GM12875 (cell line): ENCODE measurements around the gene SIGLEC1.

Experiments used
- H3K4me3 ChIP-seq: one replicate; pipeline ENCODE4 v1.5.1; 2011; ENCODE audit warnings: low read depth, low read length, control low read depth
- CTCF ChIP-seq: IDR thresholded peaks from 2 replicates; pipeline ENCODE4 v1.5.1; 2011; ENCODE audit warnings: low read depth, mild to moderate bottlenecking, control low read depth, inconsistent platforms, low read length, moderate library complexity, borderline replicate concordance; ENCODE audit not compliant: insufficient read depth

The SIGLEC1 gene

DNA sequence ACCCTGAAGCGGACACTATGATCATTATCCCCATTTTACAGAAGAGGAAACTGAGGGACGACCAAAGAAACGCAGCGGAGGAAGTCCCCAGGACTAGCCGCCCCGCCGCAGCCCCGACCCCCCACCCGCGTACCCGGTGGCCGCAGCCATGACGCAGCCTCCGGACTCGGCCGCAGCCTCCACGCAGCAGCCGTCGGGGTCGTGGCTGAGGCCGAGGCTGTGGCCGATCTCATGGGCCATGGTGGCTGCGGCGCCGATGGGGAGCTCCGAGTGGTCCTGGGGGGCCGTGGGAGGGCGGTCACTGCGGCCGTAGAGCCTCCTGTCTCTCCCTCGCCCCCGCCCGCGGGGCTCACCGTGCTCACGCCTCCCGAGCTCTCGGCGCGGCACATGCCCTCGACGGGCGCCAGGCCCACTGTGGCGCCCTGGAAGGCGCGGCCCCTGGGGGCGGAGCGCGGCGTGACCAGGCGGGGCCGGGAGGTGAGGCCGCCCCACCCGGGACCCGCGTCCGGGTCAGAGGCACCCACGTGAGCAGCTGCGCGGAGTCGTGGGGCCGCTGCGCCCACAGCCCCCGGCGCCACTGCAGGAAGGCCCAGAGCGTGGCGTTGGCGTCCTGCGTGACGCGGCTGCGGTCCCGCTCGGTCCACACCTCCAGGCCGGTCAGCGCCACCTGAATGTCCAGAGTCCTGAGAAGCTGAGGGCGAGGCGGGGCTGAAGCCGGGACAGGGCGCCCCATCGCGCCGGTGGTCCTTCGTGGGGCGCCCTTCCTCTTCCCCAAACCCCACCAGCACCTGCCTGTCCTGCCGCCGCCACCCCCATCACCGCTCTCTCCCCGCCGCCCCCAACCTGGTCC lies 39.0 kb downstream of the SIGLEC1 start:
- H3K4me3 ChIP-seq = no peak overlapping the region

GRCh38 chr20:3672547-3673171 lies 39.7 kb downstream of the SIGLEC1 start:
- H3K4me3 ChIP-seq = no peak overlapping the region
- no peak for TF ChIP-seq CTCF

More for the DNA sequence above, 39.0 kb downstream of the SIGLEC1 start:
- TF ChIP-seq CTCF = no peak

- TF ChIP-seq CTCF = no peak
- no peak overlapping the region for H3K4me3 ChIP-seq
Measured at GRCh38 chr20:3671986-3672546, 40.3 kb downstream of the SIGLEC1 start.

- no peak for TF ChIP-seq CTCF
- no peak overlapping the region for H3K4me3 ChIP-seq
Measured at GRCh38 chr20:3670945-3671344, 41.5 kb downstream of the SIGLEC1 start.

- no peak for TF ChIP-seq CTCF
- no peak overlapping the region for H3K4me3 ChIP-seq
Measured at GRCh38 chr20:3670511-3670910, 41.9 kb downstream of the SIGLEC1 start.

GRCh38 chr20:3669710-3670367 lies 42.6 kb downstream of the SIGLEC1 start:
- no peak for TF ChIP-seq CTCF
- no peak overlapping the region for H3K4me3 ChIP-seq
